ENCODE measurements around the gene FOXL2.

FOXL2 gene

GRCh38 chr3:138937690-138938055, 9.3 kb downstream of the FOXL2 start:
- H3K27me3 ChIP-seq: peaks cover 100% of the 10 kb centered on the region
- no peak overlapping the region for H3K27ac ChIP-seq
- peaks cover 44 to 46% of the 10 kb centered on the region in 2 experiments for H3K4me1 ChIP-seq (ENCODE audit: control insufficient read depth in 1 of 2, insufficient read depth in 1 of 2, low read depth in 1 of 2, low read length in 1 of 2)
- H3K4me3 ChIP-seq (ENCODE audit: low read depth in 1 of 2, low read length in 1 of 2): no peak overlapping the region
- H3K9me3 ChIP-seq: no peaks in the 10 kb centered on the region
- TF ChIP-seq, protein P1, sequence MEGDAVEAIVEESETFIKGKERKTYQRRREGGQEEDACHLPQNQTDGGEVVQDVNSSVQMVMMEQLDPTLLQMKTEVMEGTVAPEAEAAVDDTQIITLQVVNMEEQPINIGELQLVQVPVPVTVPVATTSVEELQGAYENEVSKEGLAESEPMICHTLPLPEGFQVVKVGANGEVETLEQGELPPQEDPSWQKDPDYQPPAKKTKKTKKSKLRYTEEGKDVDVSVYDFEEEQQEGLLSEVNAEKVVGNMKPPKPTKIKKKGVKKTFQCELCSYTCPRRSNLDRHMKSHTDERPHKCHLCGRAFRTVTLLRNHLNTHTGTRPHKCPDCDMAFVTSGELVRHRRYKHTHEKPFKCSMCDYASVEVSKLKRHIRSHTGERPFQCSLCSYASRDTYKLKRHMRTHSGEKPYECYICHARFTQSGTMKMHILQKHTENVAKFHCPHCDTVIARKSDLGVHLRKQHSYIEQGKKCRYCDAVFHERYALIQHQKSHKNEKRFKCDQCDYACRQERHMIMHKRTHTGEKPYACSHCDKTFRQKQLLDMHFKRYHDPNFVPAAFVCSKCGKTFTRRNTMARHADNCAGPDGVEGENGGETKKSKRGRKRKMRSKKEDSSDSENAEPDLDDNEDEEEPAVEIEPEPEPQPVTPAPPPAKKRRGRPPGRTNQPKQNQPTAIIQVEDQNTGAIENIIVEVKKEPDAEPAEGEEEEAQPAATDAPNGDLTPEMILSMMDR (IDR thresholded peaks at IDR 0.05): no peak
- H3K36me3 ChIP-seq: no peaks in the 10 kb centered on the region

GRCh38 chr3:138936741-138937689, 9.9 kb downstream of the FOXL2 start:
- peaks cover 98% of the 10 kb centered on the region for H3K27me3 ChIP-seq
- H3K4me3 ChIP-seq (ENCODE audit: low read depth in 1 of 2, low read length in 1 of 2): peak overlapping the region in 1 of 2 experiments; percentile 45
- H3K36me3 ChIP-seq: no peaks in the 10 kb centered on the region
- no peaks in the 10 kb centered on the region for H3K9me3 ChIP-seq
- no peak overlapping the region for H3K27ac ChIP-seq
- H3K4me1 ChIP-seq (ENCODE audit: control insufficient read depth in 1 of 2, insufficient read depth in 1 of 2, low read depth in 1 of 2, low read length in 1 of 2): peaks cover 44 to 46% of the 10 kb centered on the region in 2 experiments
- TF ChIP-seq, protein P1 (IDR thresholded peaks at IDR 0.05): no peak

DNA sequence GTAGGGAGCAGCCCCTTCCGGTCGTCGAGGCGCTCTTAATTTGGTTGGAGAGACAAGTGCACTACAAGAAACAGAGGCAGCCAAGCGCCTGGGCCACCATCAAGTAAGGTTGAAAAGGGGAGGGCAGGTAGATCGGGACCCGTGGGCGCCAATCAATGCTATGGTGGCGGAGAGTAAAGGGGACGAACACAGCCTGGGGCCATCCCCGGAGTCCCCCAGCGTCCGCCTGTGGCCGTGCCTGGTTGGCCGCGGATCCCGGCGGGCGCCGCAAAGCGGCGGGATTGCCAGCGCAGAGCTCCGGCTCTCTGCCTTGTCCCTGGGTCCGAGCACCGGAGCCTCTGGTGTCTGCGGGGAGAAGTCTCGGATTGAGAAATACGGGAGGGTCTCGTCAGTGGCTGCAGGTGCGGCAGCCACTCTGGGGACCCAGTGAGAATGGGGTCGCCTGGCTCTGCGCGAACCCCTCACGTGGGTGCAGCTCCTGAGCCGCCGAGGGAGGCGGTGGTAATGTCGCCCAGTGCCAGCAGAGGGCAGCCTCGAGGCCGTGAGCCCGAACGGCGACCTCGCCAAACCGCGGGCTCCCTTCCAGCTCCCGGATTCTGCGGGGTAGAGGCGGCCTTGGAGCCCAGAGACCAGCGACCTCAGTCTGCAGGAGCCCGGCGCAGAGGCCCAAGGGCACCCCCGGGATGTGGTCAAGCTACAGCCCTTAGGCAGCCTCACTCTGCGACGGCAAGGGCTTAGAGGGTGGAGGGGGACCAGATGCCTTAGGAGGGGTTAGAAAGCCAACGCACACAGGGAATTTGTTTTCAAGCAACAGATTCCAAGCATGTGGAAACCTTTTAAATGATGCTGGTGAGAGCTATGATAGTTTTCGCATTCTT, 10.8 kb downstream of the FOXL2 start:
- H3K9me3 ChIP-seq: no peaks in the 10 kb centered on the region
- H3K27me3 ChIP-seq: peaks cover 97% of the 10 kb centered on the region
- H3K4me3 ChIP-seq (ENCODE audit: low read depth in 1 of 2, low read length in 1 of 2): peak overlapping the region; percentile 2 to 45
- TF ChIP-seq, protein P1 (IDR thresholded peaks at IDR 0.05): peak; percentile 86
- H3K27ac ChIP-seq: no peak overlapping the region
- H3K36me3 ChIP-seq: no peaks in the 10 kb centered on the region
- H3K4me1 ChIP-seq (ENCODE audit: control insufficient read depth in 1 of 2, insufficient read depth in 1 of 2, low read depth in 1 of 2, low read length in 1 of 2): peaks cover 44 to 46% of the 10 kb centered on the region in 2 experiments

- Histone ChIP-seq H3K9me3 (no peaks in the 10 kb centered on the region), H3K27me3 (peaks cover 97% of the 10 kb centered on the region), H3K27ac (no peak overlapping the region), H3K4me1 (ENCODE audit: control insufficient read depth in 1 of 2, insufficient read depth in 1 of 2, low read depth in 1 of 2, low read length in 1 of 2) (peaks cover 44 to 46% of the 10 kb centered on the region in 2 experiments), H3K36me3 (no peaks in the 10 kb centered on the region), H3K4me3 (ENCODE audit: low read depth in 1 of 2, low read length in 1 of 2) (no peak overlapping the region)
- TF ChIP-seq, protein P1 (IDR thresholded peaks at IDR 0.05): no peak
Measured at GRCh38 chr3:138935505-138935862, 11.5 kb downstream of the FOXL2 start.

- peaks cover 93% of the 10 kb centered on the region for H3K27me3 ChIP-seq
- TF ChIP-seq, protein P1 (IDR thresholded peaks at IDR 0.05): no peak
- no peaks in the 10 kb centered on the region for H3K36me3 ChIP-seq
- peaks cover 34 to 36% of the 10 kb centered on the region in 2 experiments for H3K4me1 ChIP-seq (ENCODE audit: control insufficient read depth in 1 of 2, insufficient read depth in 1 of 2, low read depth in 1 of 2, low read length in 1 of 2)
- no peak overlapping the region for H3K27ac ChIP-seq
- no peaks in the 10 kb centered on the region for H3K9me3 ChIP-seq
- H3K4me3 ChIP-seq (ENCODE audit: low read depth in 1 of 2, low read length in 1 of 2): no peak overlapping the region
Measured at GRCh38 chr3:138933981-138934691, 12.8 kb downstream of the FOXL2 start.

All from neutrophil (primary cell).